Activated CD4-positive, alpha-beta T cell treated with anti-CD3 and anti-CD28 coated beads, Interleukin-2, amount 50 U/mL, for 24 hours (primary cell): ENCODE data around the gene ANKRD49.

Source experiments
- DNase-seq, 2 donors: peaks; one replicate each; pipeline ENCODE4 v3.0.0-alpha.2; 2020; ENCODE audit warnings: low read depth in 1 of 2, low spot score in 1 of 2

Gene ANKRD49

GRCh38 chr11:94543695-94544645 lies 50.2 kb downstream of the ANKRD49 start, which contains the start of gene FUT4:
Gene FUT4, plus strand, starts transcription at chr11:94543921. Its CDS starts 213 bp downstream, at chr11:94544134.
- peak; percentile 54 to 55 for DNase-seq

- peak in 1 of 2 donors; percentile 6 for DNase-seq
Observed at GRCh38 chr11:94544646-94545263, 51.0 kb downstream of the ANKRD49 start.

- no peak for DNase-seq
Observed at GRCh38 chr11:94545264-94546161, 51.7 kb downstream of the ANKRD49 start.

GRCh38 chr11:94546162-94546470 lies 52.3 kb downstream of the ANKRD49 start:
- no peak for DNase-seq

GRCh38 chr11:94546886-94547285 lies 53.1 kb downstream of the ANKRD49 start:
- no peak for DNase-seq

GRCh38 chr11:94549146-94549545 lies 55.4 kb downstream of the ANKRD49 start:
- no peak for DNase-seq
